ENCODE measurements around the gene RUVBL1. TPM values are rescaled to one million over a fixed set of nuclear protein-coding genes. Genes with fewer than 3 reads are reported as not detected.

RUVBL1 gene
- total RNA-seq, 4 donors from 2014 or later: 12.1 to 26.3 (median 21.4) TPM

DNA sequence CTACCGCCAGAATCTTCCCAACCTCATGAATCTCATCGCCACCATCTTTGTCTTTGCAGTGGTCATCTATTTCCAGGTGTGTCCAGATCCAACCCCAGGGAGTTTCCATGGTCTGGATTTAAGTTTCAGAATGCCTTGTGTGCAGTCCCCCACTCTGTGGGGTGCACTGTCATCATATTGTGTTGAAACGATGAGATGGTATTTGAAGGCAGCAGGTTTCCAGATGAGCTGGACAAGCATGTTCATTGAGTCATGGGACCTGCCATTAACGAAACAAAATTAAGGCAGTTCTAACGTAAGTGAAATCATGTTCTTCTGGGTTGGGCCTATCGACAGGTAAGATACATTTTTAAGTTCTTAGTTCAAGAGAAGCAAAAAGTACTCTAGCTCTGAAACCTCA lies 58.6 kb downstream of the RUVBL1 start:
- intact Hi-C loops (cut with DNase I; ENCODE audit: low total_unique reads): no loop called here
- peaks cover 13 to 100% of the 10 kb centered on the region in 2 donors for H3K36me3 ChIP-seq

DNA sequence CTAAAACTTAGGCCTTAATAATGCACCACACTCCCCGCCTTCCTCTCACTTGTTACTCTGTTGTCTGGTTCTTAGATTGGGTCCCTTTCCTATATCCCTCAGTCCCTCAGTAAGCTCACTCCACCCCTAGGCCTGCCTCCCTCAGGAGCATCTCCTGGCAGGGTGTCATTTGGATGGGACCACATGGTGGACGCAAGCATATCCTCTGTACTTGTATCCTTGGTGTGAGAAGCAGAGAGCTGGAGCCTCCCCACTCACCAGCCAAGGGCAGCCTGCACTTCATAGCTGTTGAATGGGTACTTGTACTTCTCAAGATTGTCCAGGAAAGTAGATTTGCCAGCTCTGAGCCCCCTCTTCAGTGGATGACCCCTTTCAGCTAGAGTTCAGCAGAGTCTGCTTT lies 59.7 kb downstream of the RUVBL1 start:
- intact Hi-C loops (cut with DNase I; ENCODE audit: low total_unique reads) (no loop called here), in situ Hi-C loops (cut with MboI; ENCODE audit: low sequenced_read_pairs in 4 of 4) (no loop called here)
- no peak for TF ChIP-seq CTCF (IDR thresholded peaks at IDR 0.05 in 4 of 5, conservative IDR thresholded peaks at IDR 0.05 in 1 of 5)
- TF ChIP-seq POLR2A (IDR thresholded peaks at IDR 0.05): no peak
- H3K9me3 ChIP-seq: no peaks in the 10 kb centered on the region
- DNase-seq: no peak
- H3K27ac ChIP-seq: no peak overlapping the region
- no peak for ATAC-seq
- H3K4me3 ChIP-seq: no peak overlapping the region
- no peaks in the 10 kb centered on the region for H3K4me1 ChIP-seq
- peaks cover 13 to 98% of the 10 kb centered on the region in 2 donors for H3K36me3 ChIP-seq
- no peaks in the 10 kb centered on the region for H3K27me3 ChIP-seq

More for the DNA sequence above, 58.6 kb downstream of the RUVBL1 start:
- H3K4me3 ChIP-seq: no peak overlapping the region
- H3K4me1 ChIP-seq: no peaks in the 10 kb centered on the region
- TF ChIP-seq CTCF (IDR thresholded peaks at IDR 0.05 in 4 of 5, conservative IDR thresholded peaks at IDR 0.05 in 1 of 5) (no peak), POLR2A (IDR thresholded peaks at IDR 0.05) (no peak)
- ATAC-seq: no peak
- DNase-seq: no peak
- no peaks in the 10 kb centered on the region for H3K9me3 ChIP-seq
- no peaks in the 10 kb centered on the region for H3K27me3 ChIP-seq
- in situ Hi-C loops (cut with MboI; ENCODE audit: low sequenced_read_pairs in 4 of 4): no loop called here
- H3K27ac ChIP-seq: no peak overlapping the region

DNA sequence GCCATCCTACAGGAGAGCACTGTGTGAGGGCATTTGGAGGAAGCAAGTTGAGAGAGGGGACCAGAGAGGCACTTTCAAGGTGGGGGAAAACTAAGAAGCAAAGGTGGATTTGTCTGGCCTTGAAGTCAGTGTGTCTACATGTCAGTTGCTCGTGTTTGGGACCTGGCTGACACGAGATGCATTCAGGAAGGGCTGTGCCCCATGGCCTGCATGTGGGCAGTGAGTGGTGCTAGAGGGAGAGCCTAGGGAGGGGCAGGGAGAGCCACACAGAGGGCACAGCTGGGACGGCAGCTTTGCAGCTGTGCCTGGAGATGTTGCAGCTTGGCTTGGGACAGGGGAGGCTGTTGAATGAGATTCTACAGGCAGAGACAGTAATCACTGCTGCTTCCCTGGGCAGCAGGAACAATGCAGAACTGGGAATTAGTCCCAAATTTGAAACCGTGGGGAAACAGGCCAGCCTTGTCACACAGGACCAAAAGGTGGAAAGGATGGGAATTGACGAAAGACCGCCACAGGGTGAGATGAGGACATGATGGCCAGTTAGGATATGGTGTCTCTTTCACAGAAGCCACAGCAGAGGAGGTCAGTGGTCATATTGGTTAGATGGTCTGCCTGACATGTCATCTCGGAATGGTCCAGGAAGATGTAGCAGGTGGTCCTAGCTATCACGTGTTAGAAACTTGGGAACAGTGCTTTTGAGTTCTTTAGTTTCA lies 61.4 kb downstream of the RUVBL1 start:
- peaks cover 0 to 3% of the 10 kb centered on the region in 2 donors for H3K4me1 ChIP-seq
- no peak overlapping the region for H3K4me3 ChIP-seq
- ATAC-seq (no peak), DNase-seq (no peak)
- no peak for TF ChIP-seq CTCF (IDR thresholded peaks at IDR 0.05 in 4 of 5, conservative IDR thresholded peaks at IDR 0.05 in 1 of 5)
- no peak for TF ChIP-seq POLR2A (IDR thresholded peaks at IDR 0.05)
- H3K27me3 ChIP-seq: no peaks in the 10 kb centered on the region
- in situ Hi-C loops (cut with MboI; ENCODE audit: low sequenced_read_pairs in 4 of 4): no loop called here
- H3K9me3 ChIP-seq: no peaks in the 10 kb centered on the region
- intact Hi-C loops (cut with DNase I; ENCODE audit: low total_unique reads): no loop called here
- H3K36me3 ChIP-seq: peaks cover 13 to 95% of the 10 kb centered on the region in 2 donors
- H3K27ac ChIP-seq: no peak overlapping the region

GRCh38 chr3:128060473-128061381 lies 62.9 kb downstream of the RUVBL1 start:
- Histone ChIP-seq H3K4me3 (no peak overlapping the region), H3K4me1 (peaks cover 0 to 13% of the 10 kb centered on the region in 2 donors), H3K27ac (no peak overlapping the region), H3K36me3 (peaks cover 13 to 95% of the 10 kb centered on the region in 2 donors), H3K27me3 (no peaks in the 10 kb centered on the region), H3K9me3 (no peaks in the 10 kb centered on the region)
- intact Hi-C loops (cut with DNase I; ENCODE audit: low total_unique reads): no loop called here
- in situ Hi-C loops (cut with MboI; ENCODE audit: low sequenced_read_pairs in 4 of 4): no loop called here
- ATAC-seq (no peak), DNase-seq (no peak)
- no peak for TF ChIP-seq CTCF (IDR thresholded peaks at IDR 0.05 in 4 of 5, conservative IDR thresholded peaks at IDR 0.05 in 1 of 5)
- TF ChIP-seq POLR2A (IDR thresholded peaks at IDR 0.05): no peak

All from gastrocnemius medialis (tissue), 4 donors.